GM21447 (cell line): ENCODE measurements around the gene CELSR1.

ENCODE experiments used
- ATAC-seq: cut with Tn5 transposase; IDR thresholded peaks from one replicate; pipeline ENCODE4 v1.9.1; 2021; ENCODE audit not compliant: unreplicated experiment

CELSR1 gene

GRCh38 chr22:46537225-46537945, at the start of gene CELSR1:
Gene CELSR1 (minus strand): TSS chr22:46537620. CDS start chr22:46537170, 450 bp downstream.
- ATAC-seq = no peak

GRCh38 chr22:46587061-46587460, 49.6 kb upstream of the CELSR1 start:
- ATAC-seq = peak; percentile 45

GRCh38 chr22:46586531-46587011, 49.2 kb upstream of the CELSR1 start:
- no peak for ATAC-seq

- ATAC-seq = no peak
Observed at GRCh38 chr22:46586123-46586519, 48.7 kb upstream of the CELSR1 start.

- no peak for ATAC-seq
Observed at GRCh38 chr22:46585340-46586122, 48.1 kb upstream of the CELSR1 start.

- no peak for ATAC-seq
Observed at GRCh38 chr22:46584081-46584921, 46.9 kb upstream of the CELSR1 start.

- no peak for ATAC-seq
Observed at GRCh38 chr22:46583571-46583970, 46.2 kb upstream of the CELSR1 start.

GRCh38 chr22:46582281-46582933, 45.0 kb upstream of the CELSR1 start:
- no peak for ATAC-seq

- ATAC-seq = no peak
Observed at GRCh38 chr22:46581538-46582244, 44.3 kb upstream of the CELSR1 start.

- no peak for ATAC-seq
Observed at GRCh38 chr22:46580940-46581537, 43.6 kb upstream of the CELSR1 start.

GRCh38 chr22:46579751-46580449, 42.5 kb upstream of the CELSR1 start:
- no peak for ATAC-seq

GRCh38 chr22:46578824-46579561, 41.6 kb upstream of the CELSR1 start:
- ATAC-seq = no peak

- ATAC-seq = no peak
Observed at GRCh38 chr22:46578251-46578823, 40.9 kb upstream of the CELSR1 start.

- ATAC-seq = no peak
Observed at GRCh38 chr22:46577368-46578249, 40.2 kb upstream of the CELSR1 start.

- ATAC-seq = no peak
Observed at GRCh38 chr22:46576556-46577367, 39.3 kb upstream of the CELSR1 start.

GRCh38 chr22:46575911-46576555, 38.6 kb upstream of the CELSR1 start:
- ATAC-seq = no peak
